ENCODE results near the gene ABHD2. TPM values are rescaled to one million over a fixed set of nuclear protein-coding genes. Genes with fewer than 3 reads are reported as not detected.
A peak's percentile ranks its signal among the peaks of the same experiment; 100 is the strongest.

Gene ABHD2
- total RNA-seq, 1 donor: 115 TPM

DNA sequence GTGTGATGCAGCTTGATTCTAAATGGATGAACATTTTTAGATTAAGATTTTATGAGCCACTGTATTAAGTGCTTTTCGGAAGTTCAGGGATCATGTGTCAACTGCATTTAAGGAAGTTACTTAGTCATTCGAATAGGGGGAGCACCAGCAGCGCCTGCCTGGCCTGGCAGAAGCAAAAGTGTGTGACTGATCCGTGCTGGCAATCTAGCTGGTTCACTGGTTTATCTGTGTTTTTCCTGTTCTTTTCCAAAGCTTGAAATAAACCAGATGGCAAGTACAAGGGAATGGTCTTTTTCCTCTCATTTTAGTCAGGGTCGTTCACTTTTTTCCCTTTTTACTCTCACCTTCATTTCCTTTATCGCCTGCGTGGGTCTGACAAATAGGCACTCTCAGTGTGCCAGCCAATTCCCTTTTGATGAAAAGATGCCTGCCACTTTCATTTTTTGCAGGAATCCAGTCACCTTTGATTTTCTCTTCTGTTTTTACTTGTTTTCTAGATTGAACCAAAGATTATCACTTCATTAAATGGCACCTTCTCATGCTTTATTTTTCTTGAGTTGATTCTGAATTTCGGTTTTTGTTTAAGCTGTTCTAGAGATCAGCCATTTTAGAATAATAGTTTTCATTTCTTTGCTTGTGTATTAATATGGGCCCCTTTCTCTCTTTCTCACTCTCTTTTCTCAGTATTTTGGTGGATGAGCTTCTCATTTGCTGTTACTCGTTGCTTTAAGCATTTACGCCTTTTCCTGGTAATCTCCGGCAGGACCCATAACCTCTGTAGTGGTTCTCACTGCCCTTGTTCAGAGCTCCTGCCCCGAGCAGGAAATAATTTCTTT, 2.8 kb downstream of the ABHD2 start:
- Histone ChIP-seq H3K4me2 (ENCODE audit: insufficient read depth, low read length) (peak overlapping the region; percentile 83), H3K27me3 (ENCODE audit: insufficient read depth, low read length) (no peaks in the 10 kb centered on the region), H3K27ac (ENCODE audit: low read depth, low read length) (peak overlapping the region; percentile 93), H3K36me3 (ENCODE audit: insufficient read depth, low read length) (peaks cover 10% of the 10 kb centered on the region), H3K4me1 (ENCODE audit: insufficient read depth, low read length) (peaks cover 46% of the 10 kb centered on the region), H3K9me3 (ENCODE audit: low read depth, low read length) (no peaks in the 10 kb centered on the region), H2AFZ (ENCODE audit: low read length) (peak overlapping the region; percentile 17), H3K4me3 (ENCODE audit: insufficient read depth, low read length) (peak overlapping the region; percentile 58), H3K79me2 (ENCODE audit: insufficient read depth, low read length) (peaks cover 70% of the 10 kb centered on the region), H4K20me1 (ENCODE audit: insufficient read depth, low read length) (no peaks in the 10 kb centered on the region)
- DNase-seq (ENCODE audit: insufficient read length, low spot score, missing footprints): peak; percentile 88
- TF ChIP-seq, protein P1, sequence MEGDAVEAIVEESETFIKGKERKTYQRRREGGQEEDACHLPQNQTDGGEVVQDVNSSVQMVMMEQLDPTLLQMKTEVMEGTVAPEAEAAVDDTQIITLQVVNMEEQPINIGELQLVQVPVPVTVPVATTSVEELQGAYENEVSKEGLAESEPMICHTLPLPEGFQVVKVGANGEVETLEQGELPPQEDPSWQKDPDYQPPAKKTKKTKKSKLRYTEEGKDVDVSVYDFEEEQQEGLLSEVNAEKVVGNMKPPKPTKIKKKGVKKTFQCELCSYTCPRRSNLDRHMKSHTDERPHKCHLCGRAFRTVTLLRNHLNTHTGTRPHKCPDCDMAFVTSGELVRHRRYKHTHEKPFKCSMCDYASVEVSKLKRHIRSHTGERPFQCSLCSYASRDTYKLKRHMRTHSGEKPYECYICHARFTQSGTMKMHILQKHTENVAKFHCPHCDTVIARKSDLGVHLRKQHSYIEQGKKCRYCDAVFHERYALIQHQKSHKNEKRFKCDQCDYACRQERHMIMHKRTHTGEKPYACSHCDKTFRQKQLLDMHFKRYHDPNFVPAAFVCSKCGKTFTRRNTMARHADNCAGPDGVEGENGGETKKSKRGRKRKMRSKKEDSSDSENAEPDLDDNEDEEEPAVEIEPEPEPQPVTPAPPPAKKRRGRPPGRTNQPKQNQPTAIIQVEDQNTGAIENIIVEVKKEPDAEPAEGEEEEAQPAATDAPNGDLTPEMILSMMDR (IDR thresholded peaks at IDR 0.05; ENCODE audit: extremely low read depth, low read depth, low read length): no peak

DNA sequence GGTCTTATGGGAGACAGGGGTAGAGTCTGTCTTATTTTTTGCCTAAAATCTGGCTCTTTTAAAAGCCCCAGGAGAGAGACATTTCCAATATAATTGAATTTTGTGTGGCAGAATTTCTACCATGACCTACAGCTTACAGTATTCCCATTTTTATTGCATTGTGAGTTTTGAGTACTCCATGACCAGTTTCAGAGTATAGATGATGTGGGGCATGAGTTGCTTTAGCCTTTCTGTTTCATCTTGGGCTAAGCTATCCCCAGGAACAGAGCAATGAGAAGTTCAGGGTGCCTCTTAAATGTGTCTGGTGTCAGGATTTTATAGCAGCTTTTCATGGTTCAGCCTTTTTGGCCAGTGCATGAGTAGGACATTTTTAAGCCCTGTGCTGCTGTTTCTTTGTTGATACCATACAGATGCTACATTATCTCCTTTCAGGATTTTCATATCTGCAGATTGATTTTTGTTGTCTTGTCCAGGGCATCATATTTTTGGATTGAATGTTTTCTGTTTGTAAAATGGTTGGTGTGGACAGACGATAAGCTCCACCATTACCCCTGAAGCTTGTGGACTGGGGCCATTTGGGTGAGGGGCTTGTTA, 3.5 kb downstream of the ABHD2 start:
- H3K27me3 ChIP-seq (ENCODE audit: insufficient read depth, low read length): no peaks in the 10 kb centered on the region
- no peaks in the 10 kb centered on the region for H3K9me3 ChIP-seq (ENCODE audit: low read depth, low read length)
- H3K27ac ChIP-seq (ENCODE audit: low read depth, low read length): peak overlapping the region; percentile 93
- H3K79me2 ChIP-seq (ENCODE audit: insufficient read depth, low read length): peaks cover 77% of the 10 kb centered on the region
- peaks cover 10% of the 10 kb centered on the region for H3K36me3 ChIP-seq (ENCODE audit: insufficient read depth, low read length)
- H3K4me2 ChIP-seq (ENCODE audit: insufficient read depth, low read length): peak overlapping the region; percentile 83
- peak overlapping the region; percentile 58 for H3K4me3 ChIP-seq (ENCODE audit: insufficient read depth, low read length)
- H2AFZ ChIP-seq (ENCODE audit: low read length): peak overlapping the region; percentile 17
- TF ChIP-seq, protein P1 (IDR thresholded peaks at IDR 0.05; ENCODE audit: extremely low read depth, low read depth, low read length): no peak
- no peak for DNase-seq (ENCODE audit: insufficient read length, low spot score, missing footprints)
- no peaks in the 10 kb centered on the region for H4K20me1 ChIP-seq (ENCODE audit: insufficient read depth, low read length)
- H3K4me1 ChIP-seq (ENCODE audit: insufficient read depth, low read length): peaks cover 51% of the 10 kb centered on the region

DNA sequence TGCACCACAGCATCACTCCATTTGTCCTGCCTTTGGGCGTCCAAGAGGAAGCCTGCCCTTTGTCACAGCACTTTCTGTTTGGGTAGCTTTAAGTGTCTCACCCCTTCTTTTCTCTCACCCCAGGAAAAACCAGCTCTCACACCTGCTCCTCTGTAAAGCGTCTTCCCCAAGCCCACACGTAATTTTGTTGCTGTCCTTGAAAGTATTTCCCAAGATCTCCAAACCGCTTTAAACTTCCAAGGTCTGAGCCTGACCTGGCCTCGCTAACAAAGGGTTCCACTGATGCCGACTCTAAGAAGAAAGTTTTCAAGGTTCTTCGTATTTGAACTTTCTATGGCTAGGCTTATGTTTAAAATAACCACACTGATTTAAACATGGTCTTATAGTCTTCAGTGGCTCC, 5.3 kb downstream of the ABHD2 start:
- Histone ChIP-seq H3K27ac (ENCODE audit: low read depth, low read length) (no peak overlapping the region), H3K27me3 (ENCODE audit: insufficient read depth, low read length) (no peaks in the 10 kb centered on the region), H3K4me3 (ENCODE audit: insufficient read depth, low read length) (no peak overlapping the region), H4K20me1 (ENCODE audit: insufficient read depth, low read length) (no peaks in the 10 kb centered on the region), H3K9me3 (ENCODE audit: low read depth, low read length) (no peaks in the 10 kb centered on the region), H3K4me1 (ENCODE audit: insufficient read depth, low read length) (peaks cover 43% of the 10 kb centered on the region), H3K36me3 (ENCODE audit: insufficient read depth, low read length) (peaks cover 10% of the 10 kb centered on the region), H3K79me2 (ENCODE audit: insufficient read depth, low read length) (peaks cover 92% of the 10 kb centered on the region), H2AFZ (ENCODE audit: low read length) (no peak overlapping the region), H3K4me2 (ENCODE audit: insufficient read depth, low read length) (no peak overlapping the region)
- TF ChIP-seq, protein P1 (IDR thresholded peaks at IDR 0.05; ENCODE audit: extremely low read depth, low read depth, low read length): no peak
- DNase-seq (ENCODE audit: insufficient read length, low spot score, missing footprints): no peak

DNA sequence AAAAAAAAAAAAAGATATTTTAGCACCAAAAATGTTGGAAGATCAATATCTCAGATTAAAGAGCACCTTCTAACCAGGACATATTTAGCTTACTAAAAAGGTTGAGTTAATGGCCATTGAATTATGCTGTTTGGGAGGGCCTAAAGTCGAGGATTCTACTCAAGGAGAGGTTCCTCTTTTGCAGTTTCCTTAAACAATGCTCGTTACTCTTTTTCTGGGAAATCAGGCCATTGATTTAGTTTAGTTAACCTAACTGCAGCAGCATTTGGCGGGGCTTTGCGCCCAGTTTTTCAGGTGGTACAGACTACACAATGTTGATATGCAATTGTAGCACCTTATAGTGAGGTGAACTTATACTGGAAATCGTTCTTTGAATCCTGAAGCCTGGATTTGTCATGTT, 6.8 kb downstream of the ABHD2 start:
- Histone ChIP-seq H3K4me2 (ENCODE audit: insufficient read depth, low read length) (no peak overlapping the region), H3K4me1 (ENCODE audit: insufficient read depth, low read length) (peaks cover 32% of the 10 kb centered on the region), H2AFZ (ENCODE audit: low read length) (no peak overlapping the region), H3K9me3 (ENCODE audit: low read depth, low read length) (no peaks in the 10 kb centered on the region), H3K27ac (ENCODE audit: low read depth, low read length) (no peak overlapping the region), H4K20me1 (ENCODE audit: insufficient read depth, low read length) (no peaks in the 10 kb centered on the region), H3K4me3 (ENCODE audit: insufficient read depth, low read length) (no peak overlapping the region), H3K79me2 (ENCODE audit: insufficient read depth, low read length) (peaks cover 91% of the 10 kb centered on the region), H3K27me3 (ENCODE audit: insufficient read depth, low read length) (no peaks in the 10 kb centered on the region), H3K36me3 (ENCODE audit: insufficient read depth, low read length) (peaks cover 10% of the 10 kb centered on the region)
- no peak for DNase-seq (ENCODE audit: insufficient read length, low spot score, missing footprints)
- TF ChIP-seq, protein P1 (IDR thresholded peaks at IDR 0.05; ENCODE audit: extremely low read depth, low read depth, low read length): no peak
